Suprapubic skin (tissue), 4 donors: ENCODE results near the gene MAD1L1. TPM values are rescaled to one million over a fixed set of nuclear protein-coding genes. Genes with fewer than 3 reads are reported as not detected.

Experiments used
- DNase-seq, 2 donors: peaks; one replicate each; pipeline ENCODE4 v3.0.0-alpha.2; 2019; ENCODE audit warnings: low spot score in 2 of 2
- H3K27ac ChIP-seq: fragments of 200-600 bp; sonication (generic); one replicate; pipeline ENCODE4 v1.5.1; 2019
- H3K27me3 ChIP-seq: fragments of 200-600 bp; sonication (generic); one replicate; pipeline ENCODE4 v1.5.1; 2019
- H3K36me3 ChIP-seq: fragments of 200-600 bp; sonication (generic); one replicate; pipeline ENCODE4 v1.5.1; 2019
- H3K4me1 ChIP-seq: fragments of 200-600 bp; sonication (generic); one replicate; pipeline ENCODE4 v1.5.1; 2019
- H3K4me3 ChIP-seq: fragments of 200-600 bp; sonication (generic); one replicate; pipeline ENCODE4 v1.5.1; 2019; ENCODE audit warnings: mild to moderate bottlenecking
- H3K9me3 ChIP-seq: fragments of 200-600 bp; sonication (generic); one replicate; pipeline ENCODE4 v1.5.1; 2019
- CTCF ChIP-seq, 2 donors: fragments of 200-600 bp in 1 of 2; fragments of 450-650 bp in 1 of 2; sonication (generic) in 1 of 2; IDR thresholded peaks; one replicate each; pipeline ENCODE4 v1.5.1; 2016 to 2019; ENCODE audit warnings: antibody characterized with exemption in 2 of 2, mild to moderate bottlenecking in 1 of 2, moderate library complexity in 1 of 2
- EP300 ChIP-seq: sonication (generic); formaldehyde crosslinking; IDR thresholded peaks from one replicate; pipeline ENCODE4 v1.6.1; 2017; ENCODE audit warnings: antibody characterized with exemption
- POLR2A ChIP-seq, 2 donors: fragments of 450-650 bp; IDR thresholded peaks; one replicate each; pipeline ENCODE4 v1.6.1; 2017; ENCODE audit warnings: antibody characterized with exemption in 2 of 2, mild to moderate bottlenecking in 2 of 2, moderate library complexity in 2 of 2
- POLR2AphosphoS5 ChIP-seq, 3 donors: sonication (generic); formaldehyde crosslinking; IDR thresholded peaks; one replicate each; pipeline ENCODE4 v1.6.1; 2017; ENCODE audit warnings: antibody characterized with exemption in 3 of 3
- WGBS: methylation state at CpG from one replicate; pipeline ENCODE4 v1.1.5; 2018; 5-methylcytosine and 5-hydroxymethylcytosine counted together
- total RNA-seq, 4 donors: library from RNA; depleted of rRNA; stranded (reverse); fragments of >200 nt; gene quantifications; one replicate each; pipeline ENCODE4 v1.1.0, GENCODE V29; 2016

Gene MAD1L1
- total RNA-seq, 4 donors from 2014 or later, result 53.2 to 69.8 (median 62.2) TPM

- Histone ChIP-seq H3K4me1 (peaks cover 28% of the 10 kb centered on the region), H3K36me3 (peaks cover 24% of the 10 kb centered on the region), H3K27me3 (no peaks in the 10 kb centered on the region), H3K27ac (peak within 1 kb of the TSS; percentile 66), H3K9me3 (no peaks in the 10 kb centered on the region), H3K4me3 (peak within 1 kb of the TSS; percentile 97)
- TF ChIP-seq CTCF (IDR thresholded peaks at IDR 0.05) (no peak), POLR2AphosphoS5 (IDR thresholded peaks at IDR 0.05) (peak in 2 of 3 donors; percentile 13 to 40), EP300 (no peak), POLR2A (IDR thresholded peaks at IDR 0.05) (peak in 1 of 2 donors; percentile 56)
- DNase-seq, result peak; percentile 89
- 3% methylated on average over 16 of the region's 81 CpGs for WGBS
Observed at GRCh38 chr7:2241580-2242540, 9.1 kb upstream of the MAD1L1 start, which contains the start of the genes MRM2 and NUDT1. Gene MRM2, minus strand, starts transcription at chr7:2242205. Its CDS starts 36 bp downstream, at chr7:2242169. Gene NUDT1, plus strand, starts transcription at chr7:2242226. Its CDS starts 2,349 bp downstream, at chr7:2244575.

GRCh38 chr7:2239242-2239641 is 6.5 kb upstream of the MAD1L1 start:
- no peak for TF ChIP-seq POLR2AphosphoS5 (IDR thresholded peaks at IDR 0.05)
- TF ChIP-seq EP300, result no peak
- no peak for TF ChIP-seq CTCF (IDR thresholded peaks at IDR 0.05)
- TF ChIP-seq POLR2A (IDR thresholded peaks at IDR 0.05), result no peak
- no peaks in the 10 kb centered on the region for H3K9me3 ChIP-seq
- no peak overlapping the region for H3K4me3 ChIP-seq
- H3K36me3 ChIP-seq, result peaks cover 40% of the 10 kb centered on the region
- H3K27me3 ChIP-seq, result no peaks in the 10 kb centered on the region
- H3K4me1 ChIP-seq, result peaks cover 32% of the 10 kb centered on the region
- DNase-seq, result no peak
- 80% methylated on average over 6 of the region's 17 CpGs for WGBS
- H3K27ac ChIP-seq, result no peak overlapping the region

- no peaks in the 10 kb centered on the region for H3K27me3 ChIP-seq
- H3K27ac ChIP-seq, result peak overlapping the region; percentile 74
- no peak for DNase-seq
- no peaks in the 10 kb centered on the region for H3K9me3 ChIP-seq
- no peak for TF ChIP-seq CTCF (IDR thresholded peaks at IDR 0.05)
- no peak for TF ChIP-seq POLR2A (IDR thresholded peaks at IDR 0.05)
- TF ChIP-seq POLR2AphosphoS5 (IDR thresholded peaks at IDR 0.05), result no peak
- no peak for TF ChIP-seq EP300
- no peak overlapping the region for H3K4me3 ChIP-seq
- peaks cover 40% of the 10 kb centered on the region for H3K36me3 ChIP-seq
- peaks cover 28% of the 10 kb centered on the region for H3K4me1 ChIP-seq
- 60% methylated on average over 12 of the region's 12 CpGs for WGBS
Observed at GRCh38 chr7:2237109-2237602, 4.4 kb upstream of the MAD1L1 start.

GRCh38 chr7:2233926-2234325 is 1.2 kb upstream of the MAD1L1 start:
- TF ChIP-seq EP300 (no peak), POLR2A (IDR thresholded peaks at IDR 0.05) (no peak), CTCF (IDR thresholded peaks at IDR 0.05) (no peak), POLR2AphosphoS5 (IDR thresholded peaks at IDR 0.05) (no peak)
- DNase-seq, result no peak
- Histone ChIP-seq H3K27me3 (no peaks in the 10 kb centered on the region), H3K9me3 (no peaks in the 10 kb centered on the region), H3K4me3 (no peak overlapping the region), H3K27ac (no peak overlapping the region), H3K36me3 (peaks cover 31% of the 10 kb centered on the region), H3K4me1 (peaks cover 29% of the 10 kb centered on the region)
- WGBS, result 69% methylated on average over 3 of the region's 3 CpGs
